Ovary (tissue), 3 donors: ENCODE data around the gene CCN6.

Experiments used
- CTCF ChIP-seq, 3 donors: fragments of 450-650 bp in 2 of 3; fragments of 200-600 bp in 1 of 3; IDR thresholded peaks; one replicate each; pipeline versions ENCODE4 v1.5.1 to v1.8.0; 2016 to 2022; ENCODE audit warnings: antibody characterized with exemption in 3 of 3, mild to moderate bottlenecking in 1 of 3
- EP300 ChIP-seq: sonication (generic); formaldehyde crosslinking; IDR thresholded peaks from one replicate; pipeline ENCODE4 v1.6.1; 2017; ENCODE audit warnings: antibody characterized with exemption
- POLR2A ChIP-seq: fragments of 450-650 bp; IDR thresholded peaks from one replicate; pipeline ENCODE4 v1.6.1; 2017; ENCODE audit warnings: antibody characterized with exemption, mild to moderate bottlenecking, moderate library complexity
- donor health status: DM: no; HTN: no; CAD: no.

- no peak for TF ChIP-seq POLR2A
- no peak for TF ChIP-seq CTCF (IDR thresholded peaks at IDR 0.05)
- no peak for TF ChIP-seq EP300
Measured at GRCh38 chr6:112007254-112007653, 46.6 kb upstream of the CCN6 start.
